Fibroblast of lung (primary cell): Measurements from ENCODE around the gene SSX2.
"Not testable (repeated sequence)": the region's sequence is repeated elsewhere in the genome, so short reads cannot be mapped to it uniquely, and the experiment has no call there.

Experiments
- CTCF ChIP-seq, 2 donors: IDR thresholded peaks in 1 of 2; conservative IDR thresholded peaks in 1 of 2; 1 replicate in 1 of 2; 2 replicates in 1 of 2; pipeline ENCODE4 v1.5.1; 2011 to 2012; ENCODE audit warnings: low read length in 2 of 2, control low read depth in 1 of 2, inconsistent platforms in 1 of 2, low read depth in 1 of 2, mild to moderate bottlenecking in 1 of 2
- EZH2 ChIP-seq: IDR thresholded peaks from 2 replicates; pipeline ENCODE4 v1.5.1; 2012; ENCODE audit warnings: low read length, control low read depth, mild to moderate bottlenecking; ENCODE audit errors: missing control alignments

GRCh38 chrX:52707078-52707477, at the start of gene SSX2:
- TF ChIP-seq CTCF (conservative IDR thresholded peaks at IDR 0.05 in 1 of 2, IDR thresholded peaks at IDR 0.05 in 1 of 2; ENCODE audit: low read depth in 1 of 2, low read length in 2 of 2); EZH2: not testable (repeated sequence)
